NB4 (cell line): ENCODE measurements around the gene GEMIN5.

Experiments used
- DNase-seq: peaks from one replicate; pipeline ENCODE4 v3.0.0; 2010; ENCODE audit warnings: low read depth
- H3K4me3 ChIP-seq: one replicate; pipeline ENCODE4 v1.5.1; 2011; ENCODE audit warnings: mild to moderate bottlenecking, low read depth, low read length, moderate library complexity
- MAX ChIP-seq: IDR thresholded peaks from 2 replicates; pipeline ENCODE4 v1.6.1; 2011; ENCODE audit warnings: low read depth, low read length
- MYC ChIP-seq: IDR thresholded peaks from 2 replicates; pipeline ENCODE4 v1.6.1; 2011; ENCODE audit warnings: low read depth, low read length
- POLR2A ChIP-seq: IDR thresholded peaks from 2 replicates; pipeline ENCODE4 v1.6.1; 2011; ENCODE audit warnings: mild to moderate bottlenecking; ENCODE audit not compliant: insufficient read length; ENCODE audit errors: extremely low read depth
- TF ChIP-seq, protein P1 (sequence below): IDR thresholded peaks from one replicate; pipeline ENCODE4 v1.5.1; 2012; ENCODE audit warnings: low read depth, low read length

GEMIN5 gene

DNA sequence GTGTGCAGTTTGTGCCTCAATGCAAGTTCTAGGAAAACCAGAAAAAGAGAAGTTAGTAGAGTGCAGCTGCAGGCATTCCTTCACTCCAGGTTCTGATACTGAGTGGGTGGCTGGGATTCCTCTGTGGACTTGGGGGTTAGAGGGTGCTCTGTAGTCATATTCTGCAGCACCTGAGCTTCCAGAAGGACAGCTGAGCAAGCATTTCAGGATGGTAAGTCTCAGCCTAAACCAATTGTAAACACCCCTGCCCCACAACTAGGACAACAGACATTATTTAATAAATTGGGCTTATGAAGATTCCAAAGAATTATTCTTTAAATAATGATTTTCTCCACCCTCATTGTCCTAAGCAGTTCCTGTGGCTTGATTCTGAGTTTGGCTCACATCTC, 96.7 kb downstream of the GEMIN5 start:
- DNase-seq = no peak
- no peak for TF ChIP-seq POLR2A
- no peak for TF ChIP-seq MYC
- TF ChIP-seq, protein P1, sequence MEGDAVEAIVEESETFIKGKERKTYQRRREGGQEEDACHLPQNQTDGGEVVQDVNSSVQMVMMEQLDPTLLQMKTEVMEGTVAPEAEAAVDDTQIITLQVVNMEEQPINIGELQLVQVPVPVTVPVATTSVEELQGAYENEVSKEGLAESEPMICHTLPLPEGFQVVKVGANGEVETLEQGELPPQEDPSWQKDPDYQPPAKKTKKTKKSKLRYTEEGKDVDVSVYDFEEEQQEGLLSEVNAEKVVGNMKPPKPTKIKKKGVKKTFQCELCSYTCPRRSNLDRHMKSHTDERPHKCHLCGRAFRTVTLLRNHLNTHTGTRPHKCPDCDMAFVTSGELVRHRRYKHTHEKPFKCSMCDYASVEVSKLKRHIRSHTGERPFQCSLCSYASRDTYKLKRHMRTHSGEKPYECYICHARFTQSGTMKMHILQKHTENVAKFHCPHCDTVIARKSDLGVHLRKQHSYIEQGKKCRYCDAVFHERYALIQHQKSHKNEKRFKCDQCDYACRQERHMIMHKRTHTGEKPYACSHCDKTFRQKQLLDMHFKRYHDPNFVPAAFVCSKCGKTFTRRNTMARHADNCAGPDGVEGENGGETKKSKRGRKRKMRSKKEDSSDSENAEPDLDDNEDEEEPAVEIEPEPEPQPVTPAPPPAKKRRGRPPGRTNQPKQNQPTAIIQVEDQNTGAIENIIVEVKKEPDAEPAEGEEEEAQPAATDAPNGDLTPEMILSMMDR = no peak
- H3K4me3 ChIP-seq = no peak overlapping the region

GRCh38 chr5:154840435-154841272, 97.4 kb downstream of the GEMIN5 start:
- no peak for TF ChIP-seq MYC
- TF ChIP-seq, protein P1 = no peak
- no peak for TF ChIP-seq POLR2A
- no peak for TF ChIP-seq MAX
- H3K4me3 ChIP-seq = no peak overlapping the region
- no peak for DNase-seq
